ENCODE data around the gene COPZ2. TPM values are rescaled to one million over a fixed set of nuclear protein-coding genes. Genes with fewer than 3 reads are reported as not detected.

The COPZ2 gene
- polyA plus RNA-seq, 3 donors = 4.2 to 12.2 (median 6.9) TPM

DNA sequence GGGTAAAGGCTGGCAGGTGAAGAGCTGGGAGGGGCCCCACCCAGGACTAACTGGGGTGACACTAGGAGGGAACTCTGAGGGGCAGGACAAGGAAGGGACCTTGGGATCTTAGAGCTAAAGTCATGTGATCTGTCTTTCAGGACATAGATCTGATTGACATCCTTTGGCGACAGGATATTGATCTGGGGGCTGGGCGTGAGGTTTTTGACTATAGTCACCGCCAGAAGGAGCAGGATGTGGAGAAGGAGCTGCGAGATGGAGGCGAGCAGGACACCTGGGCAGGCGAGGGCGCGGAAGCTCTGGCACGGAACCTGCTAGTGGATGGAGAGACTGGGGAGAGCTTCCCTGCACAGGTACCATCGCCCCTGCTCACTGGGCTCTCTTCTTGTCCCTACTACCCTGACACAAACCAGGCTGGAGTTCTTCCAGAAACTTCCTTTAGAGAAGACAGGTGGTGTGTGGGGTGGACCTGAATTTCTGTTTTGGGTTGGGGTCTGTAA lies 18.7 kb upstream of the COPZ2 start:
- H2AFZ ChIP-seq (ENCODE audit: insufficient read depth, low read depth, low read length, poor library complexity, severe bottlenecking) = no peak overlapping the region
- DNase-seq = no peak
- Mint-ChIP-seq H3K4me1 (peaks cover 56% of the 10 kb centered on the region), H3K9me3 (no peaks in the 10 kb centered on the region), H3K27me3 (ENCODE audit: low read depth in 3 of 3) (no peaks in the 10 kb centered on the region), H3K27ac (peak overlapping the region in 5 of 7 donors; percentile 15 to 84 (median 71)), H3K36me3 (peaks cover 85 to 87% of the 10 kb centered on the region in 2 donors), H3K4me3 (no peak overlapping the region)
- H3K27ac ChIP-seq (ENCODE audit: low read depth in 1 of 2, low read length in 2 of 2) = peak overlapping the region in 1 of 2 donors; percentile 53
- H3K79me2 ChIP-seq (ENCODE audit: insufficient read depth, low read length) = peaks cover 70% of the 10 kb centered on the region
- H3K4me2 ChIP-seq (replicated peaks; ENCODE audit: extremely low read depth, low read length, poor library complexity, severe bottlenecking) = no peak overlapping the region
- TF ChIP-seq, protein P1, sequence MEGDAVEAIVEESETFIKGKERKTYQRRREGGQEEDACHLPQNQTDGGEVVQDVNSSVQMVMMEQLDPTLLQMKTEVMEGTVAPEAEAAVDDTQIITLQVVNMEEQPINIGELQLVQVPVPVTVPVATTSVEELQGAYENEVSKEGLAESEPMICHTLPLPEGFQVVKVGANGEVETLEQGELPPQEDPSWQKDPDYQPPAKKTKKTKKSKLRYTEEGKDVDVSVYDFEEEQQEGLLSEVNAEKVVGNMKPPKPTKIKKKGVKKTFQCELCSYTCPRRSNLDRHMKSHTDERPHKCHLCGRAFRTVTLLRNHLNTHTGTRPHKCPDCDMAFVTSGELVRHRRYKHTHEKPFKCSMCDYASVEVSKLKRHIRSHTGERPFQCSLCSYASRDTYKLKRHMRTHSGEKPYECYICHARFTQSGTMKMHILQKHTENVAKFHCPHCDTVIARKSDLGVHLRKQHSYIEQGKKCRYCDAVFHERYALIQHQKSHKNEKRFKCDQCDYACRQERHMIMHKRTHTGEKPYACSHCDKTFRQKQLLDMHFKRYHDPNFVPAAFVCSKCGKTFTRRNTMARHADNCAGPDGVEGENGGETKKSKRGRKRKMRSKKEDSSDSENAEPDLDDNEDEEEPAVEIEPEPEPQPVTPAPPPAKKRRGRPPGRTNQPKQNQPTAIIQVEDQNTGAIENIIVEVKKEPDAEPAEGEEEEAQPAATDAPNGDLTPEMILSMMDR (IDR thresholded peaks at IDR 0.05) = no peak
- H3K4me3 ChIP-seq (replicated peaks in 1 of 3; ENCODE audit: low read depth in 2 of 3, low read length in 3 of 3) = no peak overlapping the region
- H3K9ac ChIP-seq (ENCODE audit: insufficient read depth, low read length, poor library complexity, severe bottlenecking) = no peak overlapping the region
- WGBS (ENCODE audit: insufficient coverage) = 100% methylated on average over 2 of the region's 10 CpGs
- no peaks in the 10 kb centered on the region for H3K9me3 ChIP-seq (replicated peaks in 1 of 2; ENCODE audit: control insufficient read depth in 1 of 2, insufficient read depth in 1 of 2, low read length in 2 of 2)
- intact Hi-C loops (cut with micrococcal nuclease) = no loop called here
- H3K27me3 ChIP-seq (ENCODE audit: control insufficient read depth in 2 of 2, insufficient read depth in 2 of 2, low read length in 2 of 2) = no peaks in the 10 kb centered on the region
- peaks cover 28 to 60% of the 10 kb centered on the region in 2 donors for H3K4me1 ChIP-seq (ENCODE audit: control insufficient read depth in 1 of 2, insufficient read depth in 2 of 2, low read length in 2 of 2)
- peaks cover 71 to 95% of the 10 kb centered on the region in 2 donors for H3K36me3 ChIP-seq (replicated peaks in 1 of 2; ENCODE audit: control insufficient read depth in 1 of 2, insufficient read depth in 2 of 2, low read length in 2 of 2)
- peaks cover 95% of the 10 kb centered on the region for H4K20me1 ChIP-seq (ENCODE audit: insufficient read depth, low read length)

DNA sequence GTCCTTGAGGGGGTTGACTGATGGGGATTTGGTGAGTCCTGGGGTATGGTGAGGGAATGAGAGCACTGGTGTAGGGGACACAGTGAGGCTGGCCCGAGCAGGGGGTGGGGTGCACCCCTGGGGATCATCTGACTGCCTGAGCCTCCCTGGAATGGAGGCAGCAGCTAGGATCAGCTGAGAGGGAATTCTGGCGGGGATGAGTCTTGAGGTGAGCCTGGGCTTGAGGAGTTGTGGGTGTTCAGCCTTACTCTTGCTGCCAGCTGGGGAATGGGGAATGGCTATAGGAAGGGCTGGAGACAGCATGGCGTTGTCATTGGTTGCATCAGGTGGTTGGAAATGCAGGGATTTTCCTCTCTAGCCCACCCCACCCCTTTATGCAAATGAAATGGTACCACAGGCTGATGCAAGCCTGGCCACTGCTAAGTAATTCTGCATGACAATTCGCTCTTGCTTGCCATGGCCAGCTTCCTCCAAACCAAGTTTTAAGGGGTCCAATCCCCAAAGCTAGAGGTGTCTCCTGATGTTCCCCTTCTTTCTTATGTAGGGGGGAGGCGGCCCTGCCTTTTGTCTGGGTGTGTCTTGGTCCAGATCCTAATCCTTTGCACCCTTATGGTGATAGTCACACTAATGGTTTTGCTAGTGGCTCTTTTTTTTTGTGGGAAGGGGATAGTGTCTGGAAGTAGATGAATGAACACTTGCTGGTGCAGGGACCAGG lies 18.1 kb upstream of the COPZ2 start:
- Mint-ChIP-seq H3K9me3 (no peaks in the 10 kb centered on the region), H3K27ac (peak overlapping the region in 6 of 7 donors; percentile 56 to 84 (median 76)), H3K4me3 (peak overlapping the region in 1 of 2 donors; percentile 33), H3K4me1 (peaks cover 61% of the 10 kb centered on the region), H3K27me3 (ENCODE audit: low read depth in 3 of 3) (no peaks in the 10 kb centered on the region), H3K36me3 (peaks cover 85 to 87% of the 10 kb centered on the region in 2 donors)
- H3K4me3 ChIP-seq (replicated peaks in 1 of 3; ENCODE audit: low read depth in 2 of 3, low read length in 3 of 3) = no peak overlapping the region
- H3K36me3 ChIP-seq (replicated peaks in 1 of 2; ENCODE audit: control insufficient read depth in 1 of 2, insufficient read depth in 2 of 2, low read length in 2 of 2) = peaks cover 74 to 95% of the 10 kb centered on the region in 2 donors
- TF ChIP-seq, protein P1 (IDR thresholded peaks at IDR 0.05) = no peak
- no peak overlapping the region for H2AFZ ChIP-seq (ENCODE audit: insufficient read depth, low read depth, low read length, poor library complexity, severe bottlenecking)
- peaks cover 74% of the 10 kb centered on the region for H3K79me2 ChIP-seq (ENCODE audit: insufficient read depth, low read length)
- intact Hi-C loops (cut with micrococcal nuclease) = no loop called here
- WGBS (ENCODE audit: insufficient coverage) = 92% methylated on average over 1 of the region's 5 CpGs
- H4K20me1 ChIP-seq (ENCODE audit: insufficient read depth, low read length) = peaks cover 97% of the 10 kb centered on the region
- DNase-seq = peak in 2 of 3 donors; percentile 7 to 43
- peak overlapping the region; percentile 20 for H3K4me2 ChIP-seq (replicated peaks; ENCODE audit: extremely low read depth, low read length, poor library complexity, severe bottlenecking)
- H3K27me3 ChIP-seq (ENCODE audit: control insufficient read depth in 2 of 2, insufficient read depth in 2 of 2, low read length in 2 of 2) = no peaks in the 10 kb centered on the region
- peaks cover 28 to 65% of the 10 kb centered on the region in 2 donors for H3K4me1 ChIP-seq (ENCODE audit: control insufficient read depth in 1 of 2, insufficient read depth in 2 of 2, low read length in 2 of 2)
- H3K9ac ChIP-seq (ENCODE audit: insufficient read depth, low read length, poor library complexity, severe bottlenecking) = no peak overlapping the region
- no peaks in the 10 kb centered on the region for H3K9me3 ChIP-seq (replicated peaks in 1 of 2; ENCODE audit: control insufficient read depth in 1 of 2, insufficient read depth in 1 of 2, low read length in 2 of 2)
- H3K27ac ChIP-seq (ENCODE audit: low read depth in 1 of 2, low read length in 2 of 2) = peak overlapping the region in 1 of 2 donors; percentile 53
